MM.1S (cell line): ENCODE data around the gene CSTF3.

Experiments
- CTCF ChIP-seq: fragments of 300-600 bp; sonication (generic); IDR thresholded peaks from 2 replicates; pipeline ENCODE4 v1.5.1; 2016; ENCODE audit warnings: antibody characterized with exemption, low read length, mixed read lengths
- EZH2 ChIP-seq: fragments of 300-600 bp; sonication (generic); optimal IDR thresholded peaks from 2 replicates; pipeline ENCODE3; 2017; ENCODE audit warnings: low read depth, mild to moderate bottlenecking, antibody characterized with exemption, low read length, mixed read lengths

- TF ChIP-seq CTCF = no peak
- no peak for TF ChIP-seq EZH2
Observed at GRCh38 chr11:33195462-33196173, 34.3 kb upstream of the CSTF3 start.
